Brain microvascular endothelial cell (primary cell): Measurements from ENCODE around the gene PCNA.

Experiments
- DNase-seq: peaks from one replicate; pipeline ENCODE4 v3.0.0-alpha.2; 2020
- H3K27ac ChIP-seq: fragments of 250-450 bp; sonication (Bioruptor Pico); 2 replicates; pipeline ENCODE4 v1.5.1; 2020; ENCODE audit warnings: mild to moderate bottlenecking, moderate library complexity
- H3K27me3 ChIP-seq: fragments of 250-450 bp; sonication (Bioruptor Pico); replicated peaks from 2 replicates; pipeline ENCODE4 v1.5.1; 2020; ENCODE audit warnings: mild to moderate bottlenecking
- H3K36me3 ChIP-seq: fragments of 250-450 bp; sonication (Bioruptor Pico); replicated peaks from 2 replicates; pipeline ENCODE4 v1.5.1; 2020; ENCODE audit warnings: mild to moderate bottlenecking
- H3K4me3 ChIP-seq: 2 replicates; pipeline ENCODE4 v1.5.1; 2011; ENCODE audit warnings: low read depth, mild to moderate bottlenecking, control low read depth, low read length, moderate library complexity
- CTCF ChIP-seq: IDR thresholded peaks from 2 replicates; pipeline ENCODE4 v1.5.1; 2011; ENCODE audit warnings: low read depth, mild to moderate bottlenecking, moderate library complexity, low read length, control low read depth, inconsistent platforms; ENCODE audit errors: missing control alignments
- in situ Hi-C: cut with HindIII; loops from 2 replicates; pipeline ENCODE4 v1.10.0; 2017; ENCODE audit warnings: low sequenced_read_pairs, low pct_ligation_motif_present

The PCNA gene

GRCh38 chr20:5065166-5065878, 54.4 kb downstream of the PCNA start:
- Histone ChIP-seq H3K27me3 (no peaks in the 10 kb centered on the region), H3K27ac (peak overlapping the region; percentile 76), H3K36me3 (no peaks in the 10 kb centered on the region), H3K4me3 (no peak overlapping the region)
- DNase-seq, result peak; percentile 25
- TF ChIP-seq CTCF, result no peak
- in situ Hi-C loops, result no loop called here
